NCI-H2196 (cell line): ENCODE measurements around the gene C7orf57.

Source experiments
- DNase-seq: peaks from one replicate; lab custom pipeline; 2025; ENCODE audit not compliant: unreplicated experiment; lab: John Stamatoyannopoulos, UW

Gene C7orf57

DNA sequence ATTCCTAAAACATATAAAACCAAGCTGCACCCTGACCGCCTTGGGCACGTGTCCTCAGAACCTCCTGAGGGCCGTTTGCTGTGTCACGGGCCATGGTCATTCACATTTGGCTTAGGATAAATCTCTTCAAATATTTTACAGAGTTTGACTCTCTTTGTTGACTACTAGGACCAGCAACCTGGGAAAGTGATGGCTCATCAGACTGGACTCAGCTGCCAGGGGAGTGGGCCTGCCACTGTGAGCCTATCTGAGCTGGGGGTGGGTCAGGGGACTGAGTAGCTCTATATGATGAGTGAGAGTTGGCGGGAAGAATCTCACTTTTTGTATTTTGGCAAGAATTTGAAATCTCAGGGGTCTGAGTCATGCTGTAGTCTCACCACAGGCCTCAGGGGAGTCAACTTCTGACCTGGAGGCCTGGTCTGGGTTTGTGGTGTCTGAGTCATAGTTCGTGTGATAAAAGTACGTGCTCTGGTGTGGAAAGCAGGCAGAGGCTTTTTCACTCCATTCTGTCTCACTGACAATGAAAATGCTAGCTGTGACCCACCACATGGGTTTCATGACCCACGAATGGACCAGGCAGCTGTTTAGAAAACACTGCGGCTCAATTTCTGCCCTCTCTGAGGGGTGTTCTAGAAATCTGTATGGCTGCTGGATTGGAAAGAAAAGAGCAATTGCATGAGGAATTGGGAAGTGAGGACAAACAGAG is 49.5 kb downstream of the C7orf57 start:
- no peak for DNase-seq

DNA sequence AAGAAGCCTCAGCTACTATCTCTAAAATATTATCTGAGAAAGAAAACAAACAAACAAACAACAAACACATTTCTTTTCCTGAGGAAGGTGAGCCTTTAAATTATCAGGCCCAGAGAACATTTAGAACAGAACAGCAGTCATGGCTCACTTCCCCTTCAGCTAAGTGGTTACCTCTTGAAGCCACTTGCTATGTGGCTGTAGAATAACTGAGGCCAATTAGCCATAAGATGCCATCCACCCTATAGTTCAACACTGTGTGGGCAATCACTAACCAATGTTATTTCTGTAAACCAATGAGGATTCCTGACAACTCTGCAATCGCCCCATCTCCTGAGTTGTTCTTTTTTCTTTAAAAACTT is 50.1 kb downstream of the C7orf57 start:
- DNase-seq = no peak

DNA sequence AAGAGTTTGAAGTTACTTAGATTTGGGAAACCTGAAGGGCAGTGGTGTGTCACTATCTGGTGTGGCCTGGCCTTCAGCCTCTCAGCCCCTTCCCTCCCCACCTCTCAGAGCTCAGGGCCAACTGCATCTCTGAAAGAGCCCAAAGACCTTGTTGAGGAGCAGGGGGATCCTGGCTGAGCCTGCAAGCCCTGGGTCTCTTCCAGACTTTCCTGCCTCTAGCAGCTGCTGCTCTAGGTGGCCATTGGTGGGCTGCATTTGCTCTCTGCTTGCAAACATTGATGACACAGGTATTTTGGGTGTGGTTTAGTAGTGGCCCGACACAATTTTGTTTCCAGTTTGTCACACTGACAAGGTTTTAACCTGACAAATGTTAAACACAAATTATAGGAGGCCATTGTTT is 50.6 kb downstream of the C7orf57 start:
- no peak for DNase-seq

DNA sequence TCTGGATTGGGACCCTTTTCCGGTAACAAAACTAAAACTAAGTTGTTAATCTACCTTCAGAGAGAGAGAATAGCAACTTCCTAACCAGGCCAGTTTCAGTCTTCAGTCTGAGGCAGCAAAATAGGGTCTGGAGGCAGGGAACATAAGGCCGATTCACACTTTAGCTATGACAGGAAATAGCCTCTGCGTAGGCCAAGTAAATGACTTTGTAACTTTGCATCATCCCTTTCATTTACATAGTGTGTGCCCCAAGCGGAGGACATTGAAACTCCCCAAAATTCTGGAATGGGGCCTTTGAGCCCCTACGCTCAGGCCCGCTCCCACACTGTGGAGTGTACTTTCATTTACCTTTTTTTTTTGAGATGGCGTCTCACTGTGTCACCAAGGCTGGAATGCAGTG is 52.0 kb downstream of the C7orf57 start:
- DNase-seq = no peak

DNA sequence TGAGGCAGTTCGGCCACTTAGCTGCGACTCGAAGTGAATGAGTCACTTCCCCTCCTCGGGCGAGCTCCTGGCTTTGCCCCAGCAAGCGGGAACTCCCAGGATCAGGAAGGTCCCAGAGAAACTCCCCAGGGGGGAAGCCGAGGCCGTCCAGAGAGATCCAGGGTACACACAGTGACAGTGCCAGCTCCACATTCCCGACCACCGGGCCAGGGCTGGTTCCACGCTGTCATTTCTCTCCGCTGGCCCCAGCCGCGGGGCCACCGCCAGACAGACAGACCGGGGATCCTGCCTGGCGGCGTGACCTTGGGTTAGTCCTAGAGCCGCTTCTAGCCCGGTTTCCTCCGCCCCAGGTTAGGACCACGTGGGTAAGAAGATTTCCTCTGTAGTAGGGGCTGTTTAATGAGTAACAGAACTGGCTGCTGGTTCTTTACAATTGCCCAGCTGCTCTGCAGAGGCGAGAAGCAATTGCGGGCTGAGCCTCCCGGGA is 53.3 kb downstream of the C7orf57 start:
- DNase-seq = peak; percentile 69

DNA sequence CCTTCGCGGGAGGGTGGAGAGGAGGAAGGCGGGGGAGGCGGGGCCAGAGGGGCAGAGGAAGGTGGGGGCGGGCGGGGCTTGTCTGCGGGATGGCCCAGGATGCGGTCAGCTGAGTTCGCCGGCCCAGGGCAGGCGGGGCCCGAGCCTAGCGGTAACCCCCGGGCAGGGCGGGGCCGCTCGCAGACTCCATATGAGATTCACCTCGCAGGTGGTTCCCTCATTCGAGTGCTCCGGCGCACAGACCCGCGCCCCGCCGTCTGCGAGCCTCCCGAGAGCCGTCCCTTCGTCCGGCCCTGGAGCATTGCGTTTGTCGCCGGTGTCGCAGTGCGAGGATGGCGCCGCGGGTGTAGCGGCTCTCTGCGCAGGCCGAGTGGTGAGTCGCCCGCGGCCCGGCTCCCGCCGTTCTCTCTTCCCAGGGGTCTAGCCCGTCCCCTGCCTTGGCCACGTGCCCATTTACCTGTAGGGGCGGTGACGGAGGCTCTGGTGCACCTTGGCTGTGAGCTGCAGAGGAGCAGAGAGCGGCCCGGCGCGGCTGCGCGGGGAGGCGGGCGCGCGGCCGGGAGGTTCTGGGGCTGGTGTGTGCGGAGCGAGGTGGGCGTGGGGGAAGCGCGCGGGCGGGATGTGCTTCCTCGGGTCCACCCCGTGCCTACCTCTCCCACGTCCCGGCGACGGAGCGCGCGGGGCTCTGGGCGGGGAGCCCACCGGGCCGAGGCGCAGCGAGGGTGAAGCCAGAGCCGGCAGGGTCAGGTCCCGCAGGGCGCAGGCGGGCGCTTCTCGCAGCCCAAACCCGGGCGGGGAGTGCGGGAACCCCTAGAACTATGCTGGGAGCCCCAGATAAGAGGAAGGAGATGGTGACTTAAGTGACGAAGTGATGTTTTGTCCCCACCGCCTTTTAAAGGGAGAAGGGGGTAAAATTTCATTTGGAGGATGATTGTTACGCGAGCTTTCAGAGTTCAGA is 54.0 kb downstream of the C7orf57 start, which contains the start of gene UPP1:
Gene UPP1 (plus strand): TSS at position 220 of the 958 bp plus-strand sequence. CDS start 5,519 bp downstream, outside the sequence.
- DNase-seq = peak; percentile 83

DNA sequence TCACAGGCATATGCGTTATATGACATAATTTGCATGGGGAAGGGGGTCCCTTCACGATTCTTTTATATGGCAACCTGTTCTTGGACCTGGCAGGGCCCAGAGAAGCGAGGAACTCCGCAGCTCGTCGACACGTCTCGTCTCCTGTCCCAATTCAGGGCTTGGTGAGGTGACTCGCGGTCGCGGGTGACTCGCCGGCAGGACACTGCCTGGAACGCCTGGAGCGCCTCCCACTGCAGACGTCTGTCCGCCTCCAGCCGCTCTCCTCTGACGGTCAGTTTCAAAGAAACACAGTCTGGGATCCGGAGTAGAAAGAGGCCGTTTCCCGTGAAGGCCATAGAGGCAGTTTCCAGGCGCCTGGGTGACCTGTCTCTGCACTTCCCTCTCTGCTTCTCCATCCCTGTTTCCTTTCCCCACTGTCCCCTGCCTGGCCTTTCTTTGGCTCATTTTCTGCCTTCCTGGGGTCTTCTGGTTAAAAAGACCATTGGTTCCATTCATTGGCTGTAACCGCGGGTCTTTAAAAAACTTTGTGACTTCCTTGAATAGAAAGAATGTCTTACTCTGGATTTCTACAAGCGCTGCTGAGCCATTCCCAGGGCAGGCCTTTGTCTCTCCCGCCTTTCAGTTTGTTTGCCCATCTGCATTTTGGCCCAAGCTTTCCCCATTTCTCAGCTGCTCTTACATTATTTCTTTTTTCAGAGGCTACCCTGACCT is 54.9 kb downstream of the C7orf57 start:
- DNase-seq = no peak

DNA sequence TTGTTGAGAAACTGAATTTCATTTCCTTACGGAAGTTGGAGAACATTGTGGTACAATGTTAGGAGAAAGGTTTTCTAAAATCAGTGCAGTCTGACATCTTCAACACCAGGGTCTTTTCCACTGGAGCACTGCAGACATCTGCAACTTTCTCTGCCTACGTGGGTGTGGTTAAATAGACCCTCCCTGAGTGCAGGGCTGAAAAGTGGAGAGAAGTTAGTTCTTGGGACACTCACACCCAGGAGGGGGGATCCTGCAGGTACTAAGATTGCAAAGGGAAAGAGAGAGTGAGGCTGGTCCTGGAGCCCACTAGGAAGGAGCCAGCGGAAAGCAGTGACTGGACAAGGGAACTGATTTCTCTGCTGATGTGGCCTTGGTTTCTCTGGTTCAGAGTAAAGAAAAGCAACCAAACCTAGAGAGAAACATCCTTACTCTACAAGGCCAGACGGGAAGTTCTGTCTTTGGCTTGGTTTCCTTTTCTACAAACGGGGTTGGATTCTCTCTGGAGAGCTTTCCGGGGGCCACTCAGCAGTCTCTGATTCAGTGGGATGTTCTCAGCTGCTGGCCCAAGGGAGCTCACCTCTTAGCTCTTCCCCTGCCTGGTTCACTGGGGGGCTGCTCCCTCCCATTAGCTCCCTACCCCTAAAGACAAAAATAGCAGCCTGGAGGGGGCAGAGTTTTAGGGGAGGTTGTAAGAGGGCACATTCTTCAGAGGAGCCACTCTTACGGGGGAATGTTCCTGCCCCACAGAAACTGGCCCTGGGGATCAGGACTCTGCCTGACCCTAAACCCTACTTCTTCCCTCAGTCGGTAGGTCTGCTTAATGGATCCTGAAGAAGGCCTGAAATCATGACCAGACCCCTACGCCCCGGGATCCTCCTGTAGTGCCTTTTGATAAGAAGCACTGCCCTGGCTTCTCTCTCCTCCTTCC is 56.4 kb downstream of the C7orf57 start:
- DNase-seq = no peak

DNA sequence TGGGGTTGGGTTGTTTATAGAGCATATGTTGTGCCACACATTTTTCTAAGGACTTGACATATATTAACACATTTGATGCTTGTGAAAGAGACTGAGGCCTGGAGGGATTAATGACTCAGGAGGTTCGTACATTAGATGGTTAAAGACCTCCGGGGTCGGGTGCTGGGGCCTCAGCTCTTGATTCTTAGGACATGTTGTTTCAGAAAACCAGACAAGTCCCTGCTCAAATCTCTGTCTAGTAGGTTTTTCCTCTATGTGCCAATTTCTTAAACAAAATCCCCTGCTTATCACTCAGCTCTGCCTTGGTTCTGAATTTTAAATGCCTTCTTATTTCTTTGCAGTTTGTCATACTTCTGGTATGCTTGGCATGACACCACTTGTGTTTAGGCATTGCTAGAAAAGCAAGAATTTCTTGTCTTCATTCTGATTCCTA is 59.5 kb downstream of the C7orf57 start:
- no peak for DNase-seq

DNA sequence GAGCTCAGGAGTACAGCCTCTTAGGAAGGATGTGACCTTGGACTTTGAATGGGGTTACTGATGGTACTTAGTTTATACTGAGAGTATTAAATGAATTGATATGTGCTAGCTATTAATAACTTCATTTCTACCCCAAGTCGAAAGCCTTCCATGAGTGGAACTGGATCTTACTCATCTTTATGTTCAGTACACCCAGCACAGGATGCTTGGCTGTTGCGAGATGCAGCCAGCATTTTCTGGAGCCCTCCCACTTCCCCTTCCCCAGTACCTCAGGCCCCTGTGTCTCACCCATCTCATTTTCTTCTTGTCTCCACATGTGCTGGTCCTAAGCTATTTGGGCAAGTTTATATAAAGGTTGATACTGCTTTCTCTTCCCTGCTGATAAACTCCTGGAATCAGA is 60.9 kb downstream of the C7orf57 start:
- no peak for DNase-seq

DNA sequence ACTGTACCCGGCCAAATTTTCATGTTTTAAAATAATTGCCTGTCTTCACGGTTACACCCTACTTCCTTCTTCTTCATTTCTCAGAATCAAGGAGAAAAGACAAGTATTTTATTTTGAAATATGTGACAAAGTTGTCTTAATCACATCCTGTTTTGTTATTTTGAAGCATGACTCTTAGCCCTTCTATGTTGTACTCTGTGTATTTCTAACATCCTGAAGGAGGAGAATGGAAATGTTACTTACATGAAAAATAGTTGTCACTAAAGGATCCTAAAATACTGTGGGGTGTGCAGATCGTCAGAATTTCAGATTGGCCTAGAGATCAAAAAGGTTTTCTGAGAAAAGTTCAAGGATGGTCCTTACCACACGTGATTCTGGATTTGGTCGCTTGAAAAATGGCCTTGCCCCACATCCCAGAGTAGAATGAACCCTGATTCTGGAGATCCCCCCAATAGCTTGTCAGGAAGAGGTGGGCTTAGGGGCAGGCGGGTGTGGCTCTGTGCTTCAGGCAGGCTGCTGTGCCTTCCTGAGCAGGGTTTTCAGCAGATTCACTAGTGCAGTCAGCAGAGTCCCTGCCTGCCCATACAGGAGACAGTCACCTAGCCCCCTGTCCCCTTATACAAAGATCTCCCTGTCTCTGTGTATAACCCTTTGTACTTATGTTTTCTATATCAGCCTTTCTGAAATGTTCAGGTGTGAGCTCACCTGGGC is 62.3 kb downstream of the C7orf57 start:
- DNase-seq = no peak

DNA sequence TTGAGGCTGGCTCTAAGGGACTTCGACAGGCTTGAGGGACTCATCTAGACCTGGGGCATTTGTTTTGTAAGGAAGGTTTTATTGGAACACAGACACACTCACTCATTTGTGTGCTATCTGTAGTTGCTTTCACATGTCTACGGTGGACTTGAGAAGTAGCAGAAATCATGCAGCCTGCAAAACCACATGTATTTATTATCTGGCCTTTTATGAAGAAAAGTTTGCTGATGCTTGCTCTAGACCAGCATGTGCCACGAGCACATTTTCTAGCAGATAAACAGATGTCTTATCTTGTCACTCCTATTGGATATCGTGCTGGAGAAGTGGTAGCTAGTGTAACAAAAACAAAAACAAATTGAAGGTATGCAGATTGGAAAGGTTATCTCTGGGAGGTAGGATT is 63.5 kb downstream of the C7orf57 start:
- DNase-seq = no peak

DNA sequence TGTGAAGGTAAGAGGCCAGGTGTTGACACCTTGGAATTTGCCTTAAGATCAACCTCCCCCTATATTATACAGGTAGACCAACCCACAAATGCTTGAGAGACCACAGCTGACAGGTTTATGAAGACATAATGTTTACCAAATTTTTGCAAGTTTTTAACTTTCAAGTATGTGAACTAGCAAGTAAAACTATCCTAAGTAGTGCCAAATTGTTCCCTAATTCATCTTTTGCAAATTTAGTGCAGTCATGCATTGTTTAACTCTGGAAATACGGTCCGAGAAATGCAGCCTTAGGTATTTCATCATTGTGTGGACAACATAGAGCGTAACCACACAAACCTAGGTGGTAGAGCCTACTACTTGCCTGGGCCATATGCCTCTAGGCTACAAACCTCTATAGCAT is 64.4 kb downstream of the C7orf57 start:
- DNase-seq = no peak

DNA sequence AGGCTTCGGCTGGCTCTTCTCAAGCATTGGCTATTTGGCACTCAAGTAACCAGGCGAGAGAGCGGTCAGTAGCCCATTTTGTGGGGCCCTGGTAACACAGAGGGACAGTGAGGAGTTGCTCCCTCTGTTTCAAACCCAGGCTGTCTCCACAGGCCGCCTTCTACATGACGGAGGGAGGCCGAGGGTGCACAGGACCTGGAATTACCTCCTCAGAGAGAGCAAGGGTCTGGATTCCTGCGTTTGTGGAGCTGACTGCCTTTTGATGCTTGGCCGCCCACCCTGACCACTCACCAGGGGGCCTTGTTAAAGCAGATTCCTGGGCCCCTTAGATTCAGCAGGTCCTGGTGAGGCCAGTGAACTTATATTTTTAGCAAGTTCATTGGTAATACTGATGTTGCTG is 66.0 kb downstream of the C7orf57 start:
- no peak for DNase-seq

DNA sequence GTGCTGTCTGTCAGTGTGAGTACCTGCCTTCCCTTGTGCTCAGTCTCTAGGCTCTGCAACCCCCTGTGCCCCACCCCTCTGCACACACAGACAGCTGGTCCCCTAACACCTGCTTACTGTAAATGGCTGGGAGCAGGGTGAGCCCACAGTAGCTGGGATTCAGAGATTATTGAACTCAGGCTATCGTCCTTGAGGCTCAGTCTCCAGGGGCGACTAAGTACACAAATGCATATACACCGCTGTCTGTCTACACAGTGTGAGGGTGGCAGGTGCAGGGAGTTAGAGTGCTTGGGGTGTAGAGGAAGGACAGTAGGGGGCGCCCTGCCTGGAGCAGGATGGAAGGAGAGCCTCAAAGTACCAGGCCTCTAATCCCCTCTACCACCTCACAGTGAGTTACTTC is 66.6 kb downstream of the C7orf57 start:
- DNase-seq = no peak

DNA sequence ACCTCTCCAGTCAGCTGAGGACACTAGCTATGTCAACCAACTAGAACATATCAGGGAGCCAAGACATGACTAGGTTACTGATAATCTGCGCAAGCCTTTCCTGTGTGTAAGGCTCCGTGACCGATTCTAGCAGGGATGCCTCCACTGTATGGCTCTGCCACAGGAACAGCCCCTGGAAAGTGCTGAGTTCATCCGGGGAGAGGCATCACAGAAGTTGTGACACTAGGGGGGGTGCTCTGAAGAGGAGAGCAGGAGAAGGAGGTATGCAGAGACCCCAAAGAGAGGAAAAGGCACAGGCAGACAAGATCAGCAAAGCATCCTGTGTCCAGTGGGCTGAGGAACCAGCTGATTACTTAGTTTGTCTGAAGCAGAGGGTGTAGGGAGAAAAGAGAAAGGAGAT is 67.2 kb downstream of the C7orf57 start:
- DNase-seq = no peak

DNA sequence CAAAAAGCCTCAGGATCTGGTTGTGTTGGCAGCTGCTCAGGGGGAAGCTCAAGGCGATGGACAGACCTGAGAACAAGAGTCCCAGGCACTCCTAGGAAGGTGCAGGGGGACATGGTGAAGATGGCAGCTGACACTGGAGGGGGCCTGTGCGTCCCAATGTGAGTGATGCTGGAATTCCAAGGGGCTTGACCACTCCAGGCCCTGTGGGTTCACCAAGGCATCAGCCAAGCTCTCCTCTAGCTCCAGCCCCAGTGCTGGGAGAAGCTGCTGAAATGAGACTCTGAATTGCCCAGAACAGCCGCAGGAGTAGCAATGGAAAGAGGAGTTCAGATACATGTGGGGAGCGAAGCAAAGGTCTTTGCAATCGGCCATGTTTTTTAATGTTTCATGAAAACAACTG is 69.7 kb downstream of the C7orf57 start:
- no peak for DNase-seq

DNA sequence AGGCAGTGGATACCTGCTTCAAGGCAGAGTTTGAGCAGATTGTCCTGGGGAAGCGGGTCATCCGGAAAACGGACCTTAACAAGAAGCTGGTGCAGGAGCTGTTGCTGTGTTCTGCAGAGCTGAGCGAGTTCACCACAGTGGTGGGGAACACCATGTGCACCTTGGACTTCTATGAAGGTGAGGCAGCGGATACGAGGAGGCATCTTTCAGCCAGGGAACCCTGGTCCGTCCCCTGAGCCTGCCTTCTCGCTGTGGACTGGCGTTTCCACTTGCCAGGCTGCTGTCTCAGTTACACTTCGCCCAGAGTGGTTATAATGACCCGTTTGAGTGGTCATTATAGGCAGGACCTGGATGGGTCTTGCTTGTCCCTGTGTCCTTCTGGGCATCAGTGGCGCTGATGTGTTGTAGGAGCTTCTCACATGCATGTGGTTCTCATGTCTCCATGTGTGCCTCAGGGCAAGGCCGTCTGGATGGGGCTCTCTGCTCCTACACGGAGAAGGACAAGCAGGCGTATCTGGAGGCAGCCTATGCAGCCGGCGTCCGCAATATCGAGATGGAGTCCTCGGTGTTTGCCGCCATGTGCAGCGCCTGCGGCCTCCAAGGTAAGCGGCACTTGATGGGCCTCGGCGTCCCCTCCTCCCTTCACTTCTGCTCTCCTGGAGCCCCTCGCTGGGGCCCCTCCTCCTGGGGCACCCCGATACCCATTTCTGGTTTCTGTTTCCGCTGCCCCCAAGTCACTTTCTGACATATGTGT is 71.7 kb downstream of the C7orf57 start:
- DNase-seq = no peak

DNA sequence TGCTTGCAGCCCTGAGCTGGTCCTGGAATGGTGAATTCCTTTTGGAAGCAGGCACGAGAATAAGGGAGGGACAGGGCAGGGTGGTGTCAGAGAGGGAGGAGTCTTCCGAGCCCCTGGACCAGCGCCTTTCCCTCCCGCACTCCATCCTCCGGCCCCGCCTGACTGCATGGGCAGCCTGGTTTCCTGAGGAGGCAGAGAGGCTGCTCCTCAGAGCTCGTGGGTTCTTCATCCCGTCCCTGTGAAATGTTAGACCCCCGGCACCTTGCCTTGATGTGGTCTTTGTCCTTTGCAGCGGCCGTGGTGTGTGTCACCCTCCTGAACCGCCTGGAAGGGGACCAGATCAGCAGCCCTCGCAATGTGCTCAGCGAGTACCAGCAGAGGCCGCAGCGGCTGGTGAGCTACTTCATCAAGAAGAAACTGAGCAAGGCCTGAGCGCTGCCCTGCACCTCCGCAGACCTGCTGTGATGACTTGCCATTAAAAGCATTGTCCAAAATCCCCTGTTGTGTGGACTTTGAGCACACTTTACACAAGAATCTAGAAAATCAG is 72.7 kb downstream of the C7orf57 start:
- DNase-seq = no peak
